Upper lobe of left lung (tissue), 6 donors: Measurements from ENCODE around the gene KIAA1755. TPM values are rescaled to one million over a fixed set of nuclear protein-coding genes. Genes with fewer than 3 reads are reported as not detected.
"Not testable (repeated sequence)": the region's sequence is repeated elsewhere in the genome, so short reads cannot be mapped to it uniquely, and the experiment has no call there.

Experiments used
- ATAC-seq, 2 donors: fragments of 200-7000 bp; cut with Tn5 transposase; one replicate each; pipeline ENCODE4 v1.9.1; 2022; ENCODE audit warnings: mild to moderate bottlenecking in 2 of 2, moderate library complexity in 2 of 2; ENCODE audit not compliant: low FRiP score in 2 of 2
- DNase-seq, 2 donors: peaks; one replicate each; pipeline ENCODE4 v3.0.0-alpha.2; 2019 to 2020
- H3K27ac ChIP-seq, 4 donors: fragments of 200-600 bp; sonication (generic); one replicate each; pipeline ENCODE4 v1.5.1; 2016 to 2019
- H3K27me3 ChIP-seq, 4 donors: fragments of 200-600 bp; sonication (generic); one replicate each; pipeline ENCODE4 v1.5.1; 2017 to 2019
- H3K36me3 ChIP-seq, 4 donors: fragments of 200-600 bp; sonication (generic); one replicate each; pipeline ENCODE4 v1.5.1; 2016 to 2019
- H3K4me1 ChIP-seq, 4 donors: fragments of 200-600 bp; sonication (generic); one replicate each; pipeline ENCODE4 v1.5.1; 2018 to 2019
- H3K4me3 ChIP-seq, 4 donors: fragments of 200-600 bp; sonication (generic); one replicate each; pipeline ENCODE4 v1.5.1; 2017 to 2019; ENCODE audit warnings: mild to moderate bottlenecking in 2 of 4, moderate library complexity in 1 of 4
- H3K9me3 ChIP-seq, 4 donors: fragments of 200-600 bp; sonication (generic); one replicate each; pipeline ENCODE4 v1.5.1; 2018 to 2019
- CTCF ChIP-seq, 6 experiments: fragments of 450-650 bp in 4 of 6; fragments of 200-600 bp in 2 of 6; sonication (generic) in 2 of 6; IDR thresholded peaks; one replicate each; pipeline ENCODE4 v1.5.1; 2016 to 2019; ENCODE audit warnings: antibody characterized with exemption in 6 of 6
- EP300 ChIP-seq, 4 donors: sonication (generic); formaldehyde crosslinking; IDR thresholded peaks; one replicate each; pipeline ENCODE4 v1.5.1; 2017; ENCODE audit warnings: antibody characterized with exemption in 4 of 4, control low read depth in 2 of 4
- POLR2A ChIP-seq, 4 donors: fragments of 450-650 bp; IDR thresholded peaks; one replicate each; pipeline ENCODE4 v1.5.1; 2016 to 2017; ENCODE audit warnings: antibody characterized with exemption in 4 of 4, mild to moderate bottlenecking in 2 of 4
- POLR2AphosphoS5 ChIP-seq, 2 donors: sonication (generic); formaldehyde crosslinking; IDR thresholded peaks; one replicate each; pipeline ENCODE4 v1.5.1; 2017; ENCODE audit warnings: antibody characterized with exemption in 2 of 2
- WGBS, 2 donors: methylation state at CpG; one replicate each; pipeline ENCODE4 v1.1.5; 2017 to 2018; 5-methylcytosine and 5-hydroxymethylcytosine counted together
- total RNA-seq, 6 donors: library from RNA; depleted of rRNA in 4 of 6; stranded (reverse); fragments of >200 nt in 4 of 6; gene quantifications; one replicate each; pipeline versions ENCODE4 v1.1.0 to v1.2.1, GENCODE V29; 2016 to 2021
- donor health status: DM: no; HTN: no; CAD: no; lungs with moderate emphysema.
- donor health status: DM: no; HTN: yes; CAD: no; lungs with severe emphysema.

The KIAA1755 gene
- total RNA-seq, 6 donors from 2014 or later = 0.15 to 3.1 (median 1.4) TPM

GRCh38 chr20:38283236-38283635 is 22.7 kb upstream of the KIAA1755 start:
- Histone ChIP-seq H3K4me3 (no peak overlapping the region), H3K27me3 (no peaks in the 10 kb centered on the region), H3K4me1 (no peaks in the 10 kb centered on the region), H3K36me3 (no peaks in the 10 kb centered on the region), H3K9me3 (no peaks in the 10 kb centered on the region), H3K27ac (no peak overlapping the region)
- TF ChIP-seq EP300 (IDR thresholded peaks at IDR 0.05) = no peak
- TF ChIP-seq CTCF (IDR thresholded peaks at IDR 0.05) = no peak
- no peak for TF ChIP-seq POLR2A (IDR thresholded peaks at IDR 0.05)
- TF ChIP-seq POLR2AphosphoS5 (IDR thresholded peaks at IDR 0.05) = no peak
- 97 to 100% methylated on average over 2 of the region's 2 CpGs for WGBS, 2 donors
- ATAC-seq (no peak), DNase-seq (no peak)

- H3K27me3 ChIP-seq, DNase-seq, ATAC-seq, H3K36me3 ChIP-seq, H3K27ac ChIP-seq, H3K9me3 ChIP-seq, H3K4me1 ChIP-seq, H3K4me3 ChIP-seq: not testable (repeated sequence)
- WGBS, 2 donors = 84 to 97% methylated on average over 2 to 6 of the region's 6 CpGs
These were observed 20.8 kb upstream of the KIAA1755 start for GRCh38 chr20:38281176-38281915.

- TF ChIP-seq POLR2A (IDR thresholded peaks at IDR 0.05) = no peak
- no peak for TF ChIP-seq CTCF (IDR thresholded peaks at IDR 0.05)
- TF ChIP-seq POLR2AphosphoS5 (IDR thresholded peaks at IDR 0.05) = no peak
- no peak for TF ChIP-seq EP300 (IDR thresholded peaks at IDR 0.05)
- WGBS, 2 donors = 89 to 95% methylated on average over 2 of the region's 2 CpGs
- H3K4me3 ChIP-seq = no peak overlapping the region
These were observed 18.2 kb upstream of the KIAA1755 start for GRCh38 chr20:38278763-38279162.

GRCh38 chr20:38278131-38278530 is 17.6 kb upstream of the KIAA1755 start:
- Histone ChIP-seq H3K36me3 (no peaks in the 10 kb centered on the region), H3K27ac (no peak overlapping the region), H3K4me3 (no peak overlapping the region), H3K27me3 (no peaks in the 10 kb centered on the region), H3K9me3 (no peaks in the 10 kb centered on the region), H3K4me1 (no peaks in the 10 kb centered on the region)
- no peak for ATAC-seq
- DNase-seq = no peak
- WGBS, 2 donors = 76% methylated on average over 14 of the region's 14 CpGs
- TF ChIP-seq CTCF (IDR thresholded peaks at IDR 0.05) = no peak
- no peak for TF ChIP-seq POLR2AphosphoS5 (IDR thresholded peaks at IDR 0.05)
- TF ChIP-seq POLR2A (IDR thresholded peaks at IDR 0.05) = no peak
- TF ChIP-seq EP300 (IDR thresholded peaks at IDR 0.05) = no peak

More at GRCh38 chr20:38278763-38279162, 18.2 kb upstream of the KIAA1755 start:
- Histone ChIP-seq H3K36me3 (no peaks in the 10 kb centered on the region), H3K9me3 (no peaks in the 10 kb centered on the region), H3K27me3 (no peaks in the 10 kb centered on the region), H3K27ac (no peak overlapping the region), H3K4me1 (no peaks in the 10 kb centered on the region)
- ATAC-seq = no peak
- no peak for DNase-seq

GRCh38 chr20:38277691-38278090 is 17.2 kb upstream of the KIAA1755 start:
- Histone ChIP-seq H3K9me3 (no peaks in the 10 kb centered on the region), H3K27me3 (no peaks in the 10 kb centered on the region), H3K4me1 (no peaks in the 10 kb centered on the region), H3K4me3 (no peak overlapping the region), H3K27ac (no peak overlapping the region), H3K36me3 (no peaks in the 10 kb centered on the region)
- WGBS, 2 donors = 79 to 85% methylated on average over 2 of the region's 2 CpGs
- ATAC-seq (no peak), DNase-seq (no peak)
- TF ChIP-seq POLR2A (IDR thresholded peaks at IDR 0.05) (no peak), EP300 (IDR thresholded peaks at IDR 0.05) (no peak)

GRCh38 chr20:38277285-38277684 is 16.8 kb upstream of the KIAA1755 start:
- H3K4me1 ChIP-seq = no peaks in the 10 kb centered on the region
- 90 to 93% methylated on average over 5 of the region's 5 CpGs for WGBS, 2 donors
- H3K27ac ChIP-seq = no peak overlapping the region
- H3K27me3 ChIP-seq = no peaks in the 10 kb centered on the region
- no peaks in the 10 kb centered on the region for H3K36me3 ChIP-seq
- DNase-seq (no peak), ATAC-seq (no peak)
- TF ChIP-seq EP300 (IDR thresholded peaks at IDR 0.05) (no peak), POLR2AphosphoS5 (IDR thresholded peaks at IDR 0.05) (no peak), CTCF (IDR thresholded peaks at IDR 0.05) (no peak), POLR2A (IDR thresholded peaks at IDR 0.05) (no peak)
- H3K4me3 ChIP-seq = no peak overlapping the region
- no peaks in the 10 kb centered on the region for H3K9me3 ChIP-seq
